ENCODE data around the gene FOXO1.

Gene FOXO1

GRCh38 chr13:40618581-40619478 lies 47.6 kb downstream of the FOXO1 start:
- no peaks in the 10 kb centered on the region for H3K9me3 ChIP-seq (ENCODE audit: control insufficient read depth in 2 of 2, low read length in 2 of 2)
- H3K4me3 ChIP-seq (ENCODE audit: low read length in 2 of 2): no peak overlapping the region
- no peaks in the 10 kb centered on the region for H3K27me3 ChIP-seq (ENCODE audit: control insufficient read depth in 1 of 2, insufficient read depth in 2 of 2, low read length in 2 of 2)
- no peak overlapping the region for H3K27ac ChIP-seq (ENCODE audit: low read length)
- H3K36me3 ChIP-seq (ENCODE audit: control insufficient read depth in 2 of 2, insufficient read depth in 2 of 2, low read length in 2 of 2): no peaks in the 10 kb centered on the region
- H3K4me1 ChIP-seq (ENCODE audit: control insufficient read depth, insufficient read depth, low read length): peaks cover 6% of the 10 kb centered on the region
- no peak overlapping the region for H3K9ac ChIP-seq (ENCODE audit: low read length in 2 of 2)

- no peak overlapping the region for H3K27ac ChIP-seq (ENCODE audit: low read length)
- H3K9me3 ChIP-seq (ENCODE audit: control insufficient read depth in 2 of 2, low read length in 2 of 2): no peaks in the 10 kb centered on the region
- no peak overlapping the region for H3K4me3 ChIP-seq (ENCODE audit: low read length in 2 of 2)
- no peak overlapping the region for H3K9ac ChIP-seq (ENCODE audit: low read length in 2 of 2)
- no peaks in the 10 kb centered on the region for H3K36me3 ChIP-seq (ENCODE audit: control insufficient read depth in 2 of 2, insufficient read depth in 2 of 2, low read length in 2 of 2)
- H3K27me3 ChIP-seq (ENCODE audit: control insufficient read depth in 1 of 2, insufficient read depth in 2 of 2, low read length in 2 of 2): no peaks in the 10 kb centered on the region
- peaks cover 11% of the 10 kb centered on the region for H3K4me1 ChIP-seq (ENCODE audit: control insufficient read depth, insufficient read depth, low read length)
Observed at GRCh38 chr13:40617801-40618356, 48.6 kb downstream of the FOXO1 start.

GRCh38 chr13:40615619-40616018 lies 50.8 kb downstream of the FOXO1 start:
- peaks cover 11% of the 10 kb centered on the region for H3K4me1 ChIP-seq (ENCODE audit: control insufficient read depth, insufficient read depth, low read length)
- H3K9ac ChIP-seq (ENCODE audit: low read length in 2 of 2): no peak overlapping the region
- no peak overlapping the region for H3K4me3 ChIP-seq (ENCODE audit: low read length in 2 of 2)
- no peak overlapping the region for H3K27ac ChIP-seq (ENCODE audit: low read length)
- H3K36me3 ChIP-seq (ENCODE audit: control insufficient read depth in 2 of 2, insufficient read depth in 2 of 2, low read length in 2 of 2): no peaks in the 10 kb centered on the region
- H3K9me3 ChIP-seq (ENCODE audit: control insufficient read depth in 2 of 2, low read length in 2 of 2): no peaks in the 10 kb centered on the region
- H3K27me3 ChIP-seq (ENCODE audit: control insufficient read depth in 1 of 2, insufficient read depth in 2 of 2, low read length in 2 of 2): no peaks in the 10 kb centered on the region

GRCh38 chr13:40613914-40614313 lies 52.5 kb downstream of the FOXO1 start:
- H3K36me3 ChIP-seq (ENCODE audit: control insufficient read depth in 2 of 2, insufficient read depth in 2 of 2, low read length in 2 of 2): no peaks in the 10 kb centered on the region
- no peaks in the 10 kb centered on the region for H3K9me3 ChIP-seq (ENCODE audit: control insufficient read depth in 2 of 2, low read length in 2 of 2)
- H3K4me1 ChIP-seq (ENCODE audit: control insufficient read depth, insufficient read depth, low read length): peaks cover 11% of the 10 kb centered on the region
- H3K27ac ChIP-seq (ENCODE audit: low read length): peak overlapping the region; percentile 6
- H3K4me3 ChIP-seq (ENCODE audit: low read length in 2 of 2): peak overlapping the region in 1 of 2 donors; percentile 15
- H3K27me3 ChIP-seq (ENCODE audit: control insufficient read depth in 1 of 2, insufficient read depth in 2 of 2, low read length in 2 of 2): no peaks in the 10 kb centered on the region
- H3K9ac ChIP-seq (ENCODE audit: low read length in 2 of 2): no peak overlapping the region

GRCh38 chr13:40613192-40613818 lies 53.1 kb downstream of the FOXO1 start:
- H3K9ac ChIP-seq (ENCODE audit: low read length in 2 of 2): no peak overlapping the region
- no peaks in the 10 kb centered on the region for H3K9me3 ChIP-seq (ENCODE audit: control insufficient read depth in 2 of 2, low read length in 2 of 2)
- H3K36me3 ChIP-seq (ENCODE audit: control insufficient read depth in 2 of 2, insufficient read depth in 2 of 2, low read length in 2 of 2): no peaks in the 10 kb centered on the region
- H3K4me1 ChIP-seq (ENCODE audit: control insufficient read depth, insufficient read depth, low read length): peaks cover 11% of the 10 kb centered on the region
- no peaks in the 10 kb centered on the region for H3K27me3 ChIP-seq (ENCODE audit: control insufficient read depth in 1 of 2, insufficient read depth in 2 of 2, low read length in 2 of 2)
- no peak overlapping the region for H3K4me3 ChIP-seq (ENCODE audit: low read length in 2 of 2)
- no peak overlapping the region for H3K27ac ChIP-seq (ENCODE audit: low read length)

- peaks cover 11% of the 10 kb centered on the region for H3K4me1 ChIP-seq (ENCODE audit: control insufficient read depth, insufficient read depth, low read length)
- no peaks in the 10 kb centered on the region for H3K36me3 ChIP-seq (ENCODE audit: control insufficient read depth in 2 of 2, insufficient read depth in 2 of 2, low read length in 2 of 2)
- H3K27ac ChIP-seq (ENCODE audit: low read length): no peak overlapping the region
- H3K9ac ChIP-seq (ENCODE audit: low read length in 2 of 2): no peak overlapping the region
- H3K4me3 ChIP-seq (ENCODE audit: low read length in 2 of 2): no peak overlapping the region
- no peaks in the 10 kb centered on the region for H3K27me3 ChIP-seq (ENCODE audit: control insufficient read depth in 1 of 2, insufficient read depth in 2 of 2, low read length in 2 of 2)
- no peaks in the 10 kb centered on the region for H3K9me3 ChIP-seq (ENCODE audit: control insufficient read depth in 2 of 2, low read length in 2 of 2)
Observed at GRCh38 chr13:40612041-40612440, 54.4 kb downstream of the FOXO1 start.

GRCh38 chr13:40611635-40612034 lies 54.8 kb downstream of the FOXO1 start:
- Histone ChIP-seq H3K36me3 (ENCODE audit: control insufficient read depth in 2 of 2, insufficient read depth in 2 of 2, low read length in 2 of 2) (no peaks in the 10 kb centered on the region), H3K9ac (ENCODE audit: low read length in 2 of 2) (no peak overlapping the region), H3K27me3 (ENCODE audit: control insufficient read depth in 1 of 2, insufficient read depth in 2 of 2, low read length in 2 of 2) (no peaks in the 10 kb centered on the region), H3K27ac (ENCODE audit: low read length) (no peak overlapping the region), H3K9me3 (ENCODE audit: control insufficient read depth in 2 of 2, low read length in 2 of 2) (no peaks in the 10 kb centered on the region), H3K4me1 (ENCODE audit: control insufficient read depth, insufficient read depth, low read length) (peaks cover 11% of the 10 kb centered on the region), H3K4me3 (ENCODE audit: low read length in 2 of 2) (no peak overlapping the region)

- Histone ChIP-seq H3K27me3 (ENCODE audit: control insufficient read depth in 1 of 2, insufficient read depth in 2 of 2, low read length in 2 of 2) (no peaks in the 10 kb centered on the region), H3K9ac (ENCODE audit: low read length in 2 of 2) (no peak overlapping the region), H3K4me3 (ENCODE audit: low read length in 2 of 2) (no peak overlapping the region), H3K27ac (ENCODE audit: low read length) (no peak overlapping the region), H3K36me3 (ENCODE audit: control insufficient read depth in 2 of 2, insufficient read depth in 2 of 2, low read length in 2 of 2) (no peaks in the 10 kb centered on the region), H3K4me1 (ENCODE audit: control insufficient read depth, insufficient read depth, low read length) (peaks cover 11% of the 10 kb centered on the region), H3K9me3 (ENCODE audit: control insufficient read depth in 2 of 2, low read length in 2 of 2) (no peaks in the 10 kb centered on the region)
Observed at GRCh38 chr13:40611004-40611403, 55.4 kb downstream of the FOXO1 start.

- Histone ChIP-seq H3K27ac (ENCODE audit: low read length) (no peak overlapping the region), H3K36me3 (ENCODE audit: control insufficient read depth in 2 of 2, insufficient read depth in 2 of 2, low read length in 2 of 2) (no peaks in the 10 kb centered on the region), H3K4me1 (ENCODE audit: control insufficient read depth, insufficient read depth, low read length) (peaks cover 11% of the 10 kb centered on the region), H3K27me3 (ENCODE audit: control insufficient read depth in 1 of 2, insufficient read depth in 2 of 2, low read length in 2 of 2) (no peaks in the 10 kb centered on the region), H3K9ac (ENCODE audit: low read length in 2 of 2) (no peak overlapping the region), H3K4me3 (ENCODE audit: low read length in 2 of 2) (no peak overlapping the region), H3K9me3 (ENCODE audit: control insufficient read depth in 2 of 2, low read length in 2 of 2) (no peaks in the 10 kb centered on the region)
Observed at GRCh38 chr13:40609972-40610726, 56.3 kb downstream of the FOXO1 start.

GRCh38 chr13:40608308-40608707 lies 58.1 kb downstream of the FOXO1 start:
- no peak overlapping the region for H3K27ac ChIP-seq (ENCODE audit: low read length)
- no peaks in the 10 kb centered on the region for H3K9me3 ChIP-seq (ENCODE audit: control insufficient read depth in 2 of 2, low read length in 2 of 2)
- no peaks in the 10 kb centered on the region for H3K36me3 ChIP-seq (ENCODE audit: control insufficient read depth in 2 of 2, insufficient read depth in 2 of 2, low read length in 2 of 2)
- no peaks in the 10 kb centered on the region for H3K4me1 ChIP-seq (ENCODE audit: control insufficient read depth, insufficient read depth, low read length)
- no peak overlapping the region for H3K4me3 ChIP-seq (ENCODE audit: low read length in 2 of 2)
- no peaks in the 10 kb centered on the region for H3K27me3 ChIP-seq (ENCODE audit: control insufficient read depth in 1 of 2, insufficient read depth in 2 of 2, low read length in 2 of 2)
- H3K9ac ChIP-seq (ENCODE audit: low read length in 2 of 2): no peak overlapping the region
